Liver (tissue), 9 donors: ENCODE results near the gene IFNLR1. TPM values are rescaled to one million over a fixed set of nuclear protein-coding genes. Genes with fewer than 3 reads are reported as not detected.

Experiments
- DNase-seq: peaks from one replicate; pipeline ENCODE4 v3.0.0-alpha.2; 2017; ENCODE audit warnings: low spot score
- H3K27ac ChIP-seq, 2 donors: one replicate each; pipeline ENCODE4 v1.7.0; 2013; ENCODE audit warnings: inconsistent platforms in 2 of 2, low read length in 2 of 2, control low read depth in 1 of 2, low read depth in 1 of 2, mild to moderate bottlenecking in 1 of 2
- H3K27me3 ChIP-seq, 4 donors: one replicate each; pipeline versions ENCODE4 v1.6.1 to v1.7.0; 2013; ENCODE audit warnings: low read length in 3 of 4, inconsistent platforms in 1 of 4, mild to moderate bottlenecking in 1 of 4, moderate library complexity in 1 of 4; ENCODE audit not compliant: control insufficient read depth in 4 of 4, insufficient read depth in 4 of 4
- H3K36me3 ChIP-seq, 4 donors: one replicate each; pipeline versions ENCODE4 v1.6.1 to v1.7.0; 2013; ENCODE audit warnings: low read length in 3 of 4, mild to moderate bottlenecking in 3 of 4, low read depth in 1 of 4, moderate library complexity in 1 of 4; ENCODE audit not compliant: control insufficient read depth in 4 of 4, insufficient read depth in 3 of 4
- H3K4me1 ChIP-seq, 4 donors: one replicate each; pipeline versions ENCODE4 v1.6.1 to v1.7.0; 2013; ENCODE audit warnings: low read length in 3 of 4, mild to moderate bottlenecking in 3 of 4, moderate library complexity in 1 of 4; ENCODE audit not compliant: control insufficient read depth in 4 of 4, insufficient read depth in 4 of 4
- H3K4me3 ChIP-seq, 3 donors: one replicate each; pipeline versions ENCODE4 v1.6.1 to v1.7.0; 2013; ENCODE audit warnings: low read length in 3 of 3, control low read depth in 1 of 3, low read depth in 1 of 3, mild to moderate bottlenecking in 1 of 3
- H3K9ac ChIP-seq, 2 donors: one replicate each; pipeline ENCODE4 v1.7.0; 2013; ENCODE audit warnings: low read length in 2 of 2, mild to moderate bottlenecking in 2 of 2, moderate library complexity in 2 of 2, control low read depth in 1 of 2, low read depth in 1 of 2
- H3K9me3 ChIP-seq, 4 donors: one replicate each; pipeline versions ENCODE4 v1.6.1 to v1.7.0; 2013; ENCODE audit warnings: low read length in 3 of 4; ENCODE audit not compliant: control insufficient read depth in 4 of 4
- EGR1 ChIP-seq, 2 donors: IDR thresholded peaks; 2 replicates each; pipeline ENCODE4 v1.6.1; 2016 to 2018; ENCODE audit warnings: antibody characterized with exemption in 2 of 2, low read depth in 2 of 2
- FOXA1 ChIP-seq: IDR thresholded peaks from 2 replicates; pipeline ENCODE4 v1.6.1; 2016; ENCODE audit warnings: antibody characterized with exemption
- FOXA2 ChIP-seq: IDR thresholded peaks from 2 replicates; pipeline ENCODE4 v1.6.1; 2016; ENCODE audit warnings: antibody characterized with exemption
- GABPA ChIP-seq, 2 donors: IDR thresholded peaks in 1 of 2; conservative IDR thresholded peaks in 1 of 2; 2 replicates each; pipeline ENCODE4 v1.6.1; 2016; ENCODE audit warnings: antibody characterized with exemption in 2 of 2, mild to moderate bottlenecking in 1 of 2, moderate library complexity in 1 of 2
- HNF4A ChIP-seq, 2 donors: conservative IDR thresholded peaks; 2 replicates each; pipeline ENCODE4 v1.6.1; 2016; ENCODE audit warnings: antibody characterized with exemption in 2 of 2, mild to moderate bottlenecking in 2 of 2
- HNF4G ChIP-seq: IDR thresholded peaks from 2 replicates; pipeline ENCODE4 v1.6.1; 2016; ENCODE audit warnings: antibody characterized with exemption
- JUND ChIP-seq, 2 donors: IDR thresholded peaks; 2 replicates each; pipeline ENCODE4 v1.6.1; 2016; ENCODE audit warnings: antibody characterized with exemption in 2 of 2
- MAX ChIP-seq: IDR thresholded peaks from 2 replicates; pipeline ENCODE4 v1.6.1; 2016; ENCODE audit warnings: antibody characterized with exemption
- NR2F2 ChIP-seq: IDR thresholded peaks from 2 replicates; pipeline ENCODE4 v1.6.1; 2016; ENCODE audit warnings: antibody characterized with exemption
- RAD21 ChIP-seq, 2 donors: IDR thresholded peaks; 2 replicates each; pipeline ENCODE4 v1.6.1; 2016; ENCODE audit warnings: antibody characterized with exemption in 2 of 2, mild to moderate bottlenecking in 2 of 2
- RXRA ChIP-seq, 2 donors: IDR thresholded peaks; 2 replicates each; pipeline ENCODE4 v1.6.1; 2017 to 2018; ENCODE audit warnings: antibody characterized with exemption in 2 of 2, mild to moderate bottlenecking in 1 of 2
- SP1 ChIP-seq: IDR thresholded peaks from 2 replicates; pipeline ENCODE4 v1.6.1; 2018; ENCODE audit warnings: antibody characterized with exemption, mild to moderate bottlenecking
- TAF1 ChIP-seq: conservative IDR thresholded peaks from 2 replicates; pipeline ENCODE4 v1.6.1; 2016; ENCODE audit warnings: antibody characterized with exemption, mild to moderate bottlenecking
- YY1 ChIP-seq: IDR thresholded peaks from 2 replicates; pipeline ENCODE4 v1.6.1; 2016; ENCODE audit warnings: antibody characterized with exemption, mild to moderate bottlenecking
- WGBS: extraction: QIAGEN DNeasy Blood & Tissue Kit; methylation state at CpG from one replicate; pipeline ENCODE4 v1.1.7; 2013; 5-methylcytosine and 5-hydroxymethylcytosine counted together
- polyA plus RNA-seq, 2 donors: library from polyadenylated mRNA; stranded (reverse) in 1 of 2; unstranded in 1 of 2; fragments of 200-250 nt in 1 of 2; fragments of >200 nt in 1 of 2; fragmentation: Nextera tagmentation in 1 of 2; extraction: Ambion mirVana in 1 of 2; gene quantifications; one replicate each; pipeline versions ENCODE4 v1.2.1 to v1.2.3, GENCODE V29; 2013 to 2015
- total RNA-seq, 2 donors: library from RNA; depleted of rRNA; stranded (reverse); fragments of >200 nt; gene quantifications; one replicate each; pipeline ENCODE4 v1.2.3, GENCODE V29; 2014
- TF ChIP-seq, protein P1 (sequence below): IDR thresholded peaks from 2 replicates; pipeline ENCODE4 v1.6.1; 2016; ENCODE audit warnings: antibody characterized with exemption
- TF ChIP-seq, protein P2 (sequence below): fragments of 150-350 bp; IDR thresholded peaks from 2 replicates; pipeline ENCODE4 v1.5.1; 2017; ENCODE audit warnings: improper control_type of control experiment, low read depth, low read length; ENCODE audit not compliant: missing input control
- TF ChIP-seq, protein P3 (sequence below): IDR thresholded peaks from 2 replicates; pipeline ENCODE4 v1.6.1; 2016; ENCODE audit warnings: antibody characterized with exemption, mild to moderate bottlenecking
- TF ChIP-seq, protein P4 (sequence below): IDR thresholded peaks from 2 replicates; pipeline ENCODE4 v1.6.1; 2016; ENCODE audit warnings: antibody characterized with exemption
- donor health status: healthy.
- donor health status: healthy.
- donor health status: healthy.
- donor health status: healthy.
- donor health status: healthy.

IFNLR1 gene
- total and polyA plus RNA-seq, 4 donors = 2.2 to 6.4 (median 3.5) TPM

DNA sequence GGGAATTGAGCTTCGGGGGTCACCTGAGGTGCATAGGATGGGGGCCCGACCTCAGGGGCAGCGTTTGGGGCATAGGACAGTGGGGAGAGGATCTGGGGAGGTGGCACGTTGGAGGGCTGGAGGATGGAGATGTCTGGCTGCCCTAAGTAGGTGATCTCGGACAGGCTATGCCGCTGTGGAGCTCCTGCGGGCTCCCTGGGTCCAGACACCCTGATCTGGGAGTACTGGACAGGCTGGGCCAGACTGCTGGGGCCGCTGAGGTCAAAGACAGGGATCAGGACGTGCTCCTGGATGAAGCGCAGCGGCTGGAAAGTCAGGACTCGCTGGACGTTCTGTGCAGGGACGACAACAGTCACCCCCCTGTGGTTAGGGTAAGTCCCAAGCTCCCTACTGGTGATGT is 65.7 kb downstream of the IFNLR1 start:
- Histone ChIP-seq H3K36me3 (peaks cover 0 to 3% (median 0%) of the 10 kb centered on the region in 4 donors), H3K9me3 (no peaks in the 10 kb centered on the region), H3K27ac (no peak overlapping the region), H3K4me1 (peaks cover 2 to 28% (median 18%) of the 10 kb centered on the region in 4 donors), H3K9ac (no peak overlapping the region), H3K4me3 (no peak overlapping the region), H3K27me3 (no peaks in the 10 kb centered on the region)
- TF ChIP-seq RXRA (IDR thresholded peaks at IDR 0.05) (no peak), SP1 (no peak), MAX (no peak), EGR1 (IDR thresholded peaks at IDR 0.05; ENCODE audit: low read depth in 2 of 2) (no peak), YY1 (no peak), HNF4A (conservative IDR thresholded peaks at IDR 0.05) (no peak), RAD21 (IDR thresholded peaks at IDR 0.05) (no peak), GABPA (IDR thresholded peaks at IDR 0.05 in 1 of 2, conservative IDR thresholded peaks at IDR 0.05 in 1 of 2) (no peak)
- TF ChIP-seq, protein P1, sequence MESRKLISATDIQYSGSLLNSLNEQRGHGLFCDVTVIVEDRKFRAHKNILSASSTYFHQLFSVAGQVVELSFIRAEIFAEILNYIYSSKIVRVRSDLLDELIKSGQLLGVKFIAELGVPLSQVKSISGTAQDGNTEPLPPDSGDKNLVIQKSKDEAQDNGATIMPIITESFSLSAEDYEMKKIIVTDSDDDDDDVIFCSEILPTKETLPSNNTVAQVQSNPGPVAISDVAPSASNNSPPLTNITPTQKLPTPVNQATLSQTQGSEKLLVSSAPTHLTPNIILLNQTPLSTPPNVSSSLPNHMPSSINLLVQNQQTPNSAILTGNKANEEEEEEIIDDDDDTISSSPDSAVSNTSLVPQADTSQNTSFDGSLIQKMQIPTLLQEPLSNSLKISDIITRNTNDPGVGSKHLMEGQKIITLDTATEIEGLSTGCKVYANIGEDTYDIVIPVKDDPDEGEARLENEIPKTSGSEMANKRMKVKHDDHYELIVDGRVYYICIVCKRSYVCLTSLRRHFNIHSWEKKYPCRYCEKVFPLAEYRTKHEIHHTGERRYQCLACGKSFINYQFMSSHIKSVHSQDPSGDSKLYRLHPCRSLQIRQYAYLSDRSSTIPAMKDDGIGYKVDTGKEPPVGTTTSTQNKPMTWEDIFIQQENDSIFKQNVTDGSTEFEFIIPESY = no peak
- TF ChIP-seq, protein P2, sequence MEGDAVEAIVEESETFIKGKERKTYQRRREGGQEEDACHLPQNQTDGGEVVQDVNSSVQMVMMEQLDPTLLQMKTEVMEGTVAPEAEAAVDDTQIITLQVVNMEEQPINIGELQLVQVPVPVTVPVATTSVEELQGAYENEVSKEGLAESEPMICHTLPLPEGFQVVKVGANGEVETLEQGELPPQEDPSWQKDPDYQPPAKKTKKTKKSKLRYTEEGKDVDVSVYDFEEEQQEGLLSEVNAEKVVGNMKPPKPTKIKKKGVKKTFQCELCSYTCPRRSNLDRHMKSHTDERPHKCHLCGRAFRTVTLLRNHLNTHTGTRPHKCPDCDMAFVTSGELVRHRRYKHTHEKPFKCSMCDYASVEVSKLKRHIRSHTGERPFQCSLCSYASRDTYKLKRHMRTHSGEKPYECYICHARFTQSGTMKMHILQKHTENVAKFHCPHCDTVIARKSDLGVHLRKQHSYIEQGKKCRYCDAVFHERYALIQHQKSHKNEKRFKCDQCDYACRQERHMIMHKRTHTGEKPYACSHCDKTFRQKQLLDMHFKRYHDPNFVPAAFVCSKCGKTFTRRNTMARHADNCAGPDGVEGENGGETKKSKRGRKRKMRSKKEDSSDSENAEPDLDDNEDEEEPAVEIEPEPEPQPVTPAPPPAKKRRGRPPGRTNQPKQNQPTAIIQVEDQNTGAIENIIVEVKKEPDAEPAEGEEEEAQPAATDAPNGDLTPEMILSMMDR = no peak
- WGBS = 88% methylated on average over 14 of the region's 14 CpGs
- DNase-seq = no peak

GRCh38 chr1:24120965-24121364 is 66.1 kb downstream of the IFNLR1 start:
- 77% methylated on average over 3 of the region's 3 CpGs for WGBS
- Histone ChIP-seq H3K9ac (no peak overlapping the region), H3K4me3 (no peak overlapping the region), H3K9me3 (no peaks in the 10 kb centered on the region), H3K27ac (no peak overlapping the region), H3K27me3 (no peaks in the 10 kb centered on the region), H3K36me3 (peaks cover 0 to 3% (median 0%) of the 10 kb centered on the region in 4 donors), H3K4me1 (peaks cover 2 to 24% (median 14%) of the 10 kb centered on the region in 4 donors)
- no peak for DNase-seq
- TF ChIP-seq NR2F2 = no peak
- TF ChIP-seq GABPA (IDR thresholded peaks at IDR 0.05 in 1 of 2, conservative IDR thresholded peaks at IDR 0.05 in 1 of 2) = no peak
- TF ChIP-seq FOXA1 = no peak
- TF ChIP-seq, protein P1 = no peak
- TF ChIP-seq, protein P3, sequence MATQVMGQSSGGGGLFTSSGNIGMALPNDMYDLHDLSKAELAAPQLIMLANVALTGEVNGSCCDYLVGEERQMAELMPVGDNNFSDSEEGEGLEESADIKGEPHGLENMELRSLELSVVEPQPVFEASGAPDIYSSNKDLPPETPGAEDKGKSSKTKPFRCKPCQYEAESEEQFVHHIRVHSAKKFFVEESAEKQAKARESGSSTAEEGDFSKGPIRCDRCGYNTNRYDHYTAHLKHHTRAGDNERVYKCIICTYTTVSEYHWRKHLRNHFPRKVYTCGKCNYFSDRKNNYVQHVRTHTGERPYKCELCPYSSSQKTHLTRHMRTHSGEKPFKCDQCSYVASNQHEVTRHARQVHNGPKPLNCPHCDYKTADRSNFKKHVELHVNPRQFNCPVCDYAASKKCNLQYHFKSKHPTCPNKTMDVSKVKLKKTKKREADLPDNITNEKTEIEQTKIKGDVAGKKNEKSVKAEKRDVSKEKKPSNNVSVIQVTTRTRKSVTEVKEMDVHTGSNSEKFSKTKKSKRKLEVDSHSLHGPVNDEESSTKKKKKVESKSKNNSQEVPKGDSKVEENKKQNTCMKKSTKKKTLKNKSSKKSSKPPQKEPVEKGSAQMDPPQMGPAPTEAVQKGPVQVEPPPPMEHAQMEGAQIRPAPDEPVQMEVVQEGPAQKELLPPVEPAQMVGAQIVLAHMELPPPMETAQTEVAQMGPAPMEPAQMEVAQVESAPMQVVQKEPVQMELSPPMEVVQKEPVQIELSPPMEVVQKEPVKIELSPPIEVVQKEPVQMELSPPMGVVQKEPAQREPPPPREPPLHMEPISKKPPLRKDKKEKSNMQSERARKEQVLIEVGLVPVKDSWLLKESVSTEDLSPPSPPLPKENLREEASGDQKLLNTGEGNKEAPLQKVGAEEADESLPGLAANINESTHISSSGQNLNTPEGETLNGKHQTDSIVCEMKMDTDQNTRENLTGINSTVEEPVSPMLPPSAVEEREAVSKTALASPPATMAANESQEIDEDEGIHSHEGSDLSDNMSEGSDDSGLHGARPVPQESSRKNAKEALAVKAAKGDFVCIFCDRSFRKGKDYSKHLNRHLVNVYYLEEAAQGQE = no peak
- no peak for TF ChIP-seq EGR1 (IDR thresholded peaks at IDR 0.05; ENCODE audit: low read depth in 2 of 2)
- TF ChIP-seq TAF1 = no peak
- no peak for TF ChIP-seq YY1
- TF ChIP-seq FOXA2 = no peak
- no peak for TF ChIP-seq MAX
- no peak for TF ChIP-seq SP1
- TF ChIP-seq, protein P4, sequence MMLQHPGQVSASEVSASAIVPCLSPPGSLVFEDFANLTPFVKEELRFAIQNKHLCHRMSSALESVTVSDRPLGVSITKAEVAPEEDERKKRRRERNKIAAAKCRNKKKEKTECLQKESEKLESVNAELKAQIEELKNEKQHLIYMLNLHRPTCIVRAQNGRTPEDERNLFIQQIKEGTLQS = no peak
- TF ChIP-seq RAD21 (IDR thresholded peaks at IDR 0.05) = no peak
- TF ChIP-seq HNF4A (conservative IDR thresholded peaks at IDR 0.05) = no peak
- TF ChIP-seq HNF4G = no peak
- TF ChIP-seq JUND (IDR thresholded peaks at IDR 0.05) = no peak
